ENCODE results near the gene UCKL1.
A peak's percentile ranks its signal among the peaks of the same experiment; 100 is the strongest.

Gene UCKL1

DNA sequence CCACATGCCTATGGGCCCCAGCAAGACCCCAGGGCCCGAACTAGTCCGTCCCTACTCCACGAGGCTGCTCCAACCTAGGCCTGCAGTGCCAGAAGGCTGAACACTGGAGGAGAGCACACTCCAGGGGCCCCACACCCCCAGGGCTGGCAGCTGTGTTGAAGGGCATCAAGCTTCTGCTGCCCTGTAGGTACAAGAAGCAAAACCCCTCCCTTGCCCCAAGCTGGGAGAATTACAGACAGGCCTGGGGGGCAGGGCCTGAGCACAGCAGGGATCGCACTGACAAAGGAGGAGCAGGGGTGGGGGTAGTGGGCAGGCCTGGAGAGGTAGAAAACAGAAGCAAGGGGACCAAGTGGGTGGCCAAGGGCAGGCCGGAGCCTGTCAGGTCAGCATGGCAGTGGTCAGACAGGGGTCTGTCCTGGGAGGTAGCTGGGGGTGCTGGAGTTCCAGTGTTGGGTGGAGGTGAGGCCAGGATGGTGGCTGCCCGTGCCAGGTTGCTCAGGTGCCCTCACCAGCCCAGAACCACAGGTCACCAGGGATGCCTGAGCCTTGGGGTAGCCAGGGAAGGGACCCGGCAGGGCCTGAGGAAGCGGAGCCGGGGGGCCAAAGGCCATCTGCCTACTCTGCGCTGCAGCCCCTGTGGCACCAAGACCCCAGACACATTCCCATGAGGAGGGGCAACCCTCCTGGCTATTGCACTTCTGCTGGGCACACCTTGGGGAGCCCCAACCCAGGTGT lies 2.9 kb upstream of the UCKL1 start:
- no peak for DNase-seq

DNA sequence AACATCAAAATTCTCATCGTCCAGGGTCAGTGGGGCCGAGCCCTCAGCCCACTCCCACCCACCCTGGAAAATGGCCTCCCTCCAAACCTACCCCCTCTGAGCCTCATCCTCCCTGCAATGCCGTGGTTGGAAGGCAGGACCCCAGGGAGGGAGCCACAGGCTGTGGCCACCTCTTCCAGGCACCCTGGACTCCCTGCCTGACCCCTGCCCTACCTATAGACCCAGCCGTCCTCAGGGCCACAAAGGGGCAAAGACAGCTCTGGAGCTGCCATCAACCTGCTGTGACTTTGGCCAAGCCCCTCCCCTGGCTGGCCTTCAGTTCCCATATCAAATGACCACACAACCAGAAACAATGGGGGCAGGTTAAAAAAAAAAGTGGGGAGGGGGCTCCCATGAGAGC lies 2.3 kb upstream of the UCKL1 start:
- DNase-seq, result no peak

DNA sequence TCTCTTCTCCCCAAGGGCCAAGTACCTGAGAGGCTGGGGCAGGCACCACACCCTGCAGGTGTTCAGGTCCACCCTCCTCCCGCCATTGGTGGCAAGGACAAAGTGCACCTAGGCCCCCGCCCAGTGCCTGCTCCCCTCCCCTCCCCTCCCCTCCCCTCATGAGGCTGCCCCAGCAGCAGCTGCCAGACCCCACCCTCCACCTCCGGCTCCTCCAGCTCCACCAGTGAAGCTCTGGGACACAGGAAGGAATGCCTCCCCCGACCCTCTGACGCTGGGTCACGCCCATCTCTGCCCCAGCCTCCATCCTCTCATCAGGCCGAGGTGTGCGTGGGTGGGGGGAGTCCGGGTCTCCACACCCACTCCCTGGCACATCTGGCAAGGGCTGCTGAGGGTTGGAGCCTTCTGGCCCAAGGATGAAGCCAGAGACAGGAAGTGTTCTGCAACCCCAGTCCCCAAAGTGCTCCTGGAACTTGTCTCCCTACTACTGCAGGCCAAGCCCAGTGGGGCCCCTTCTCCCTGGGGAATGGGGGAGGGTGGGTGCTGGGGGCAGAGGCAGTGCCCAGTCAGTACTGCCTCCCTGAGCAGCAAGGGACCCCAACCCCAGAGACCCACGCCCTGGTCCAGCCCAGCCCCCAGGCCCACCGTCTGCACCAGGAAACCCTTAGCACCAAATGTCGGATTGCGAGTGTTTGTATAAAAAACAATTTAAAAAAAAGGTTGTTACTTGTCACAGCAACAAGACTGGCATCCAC lies 1.6 kb upstream of the UCKL1 start:
- peak in 1 of 2 experiments; percentile 57 for DNase-seq

DNA sequence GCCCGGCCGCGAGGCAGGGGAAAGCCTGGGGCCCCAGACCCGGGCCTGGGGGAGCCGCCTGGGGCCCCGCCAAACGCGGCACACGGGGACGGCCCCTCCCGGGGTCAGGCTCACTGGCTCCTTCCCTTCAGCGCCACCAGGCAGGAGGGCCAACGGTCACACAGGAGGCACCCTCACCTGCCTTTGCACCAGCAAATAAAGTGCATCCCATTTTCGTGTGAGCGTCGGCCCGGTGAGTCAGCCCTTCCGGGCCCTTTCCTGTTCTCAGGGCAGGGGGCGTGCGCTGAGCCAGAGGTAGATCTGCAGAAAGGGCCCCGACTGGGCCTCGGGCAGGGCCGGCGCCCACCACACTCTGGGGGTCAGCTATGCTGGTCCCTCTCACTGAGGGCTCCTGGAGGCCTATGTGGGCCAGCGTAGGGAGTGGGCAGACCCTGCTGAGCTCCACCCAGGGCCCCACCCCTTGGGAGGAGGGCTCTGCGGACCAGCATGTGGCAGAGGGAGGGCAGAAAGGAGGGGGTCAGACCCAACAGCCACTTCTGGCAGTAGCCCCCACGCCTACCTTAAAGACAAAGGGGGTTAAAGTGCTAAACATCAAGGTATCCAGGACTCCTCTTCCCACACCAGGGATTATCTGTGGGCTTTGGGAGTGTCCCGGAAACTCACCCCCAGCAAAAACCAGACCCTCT lies 931 bp upstream of the UCKL1 start:
- DNase-seq, result peak; percentile 33 to 72

DNA sequence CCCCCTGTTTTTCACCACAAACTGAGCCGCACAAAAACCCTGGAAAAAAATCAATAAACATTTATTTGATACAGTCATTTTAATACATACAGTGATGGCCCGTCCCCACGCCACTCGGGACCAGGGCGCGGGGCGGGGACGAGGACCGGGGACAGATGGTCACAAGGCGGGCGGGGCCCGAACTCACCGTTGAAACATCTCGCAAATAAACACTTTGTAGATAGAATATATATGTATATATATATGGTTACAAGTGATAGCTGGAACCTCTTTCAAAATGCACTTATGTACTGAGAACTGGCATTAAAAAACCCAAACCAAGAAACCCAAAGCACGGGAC lies 418 bp upstream of the UCKL1 start:
- DNase-seq, result no peak

DNA sequence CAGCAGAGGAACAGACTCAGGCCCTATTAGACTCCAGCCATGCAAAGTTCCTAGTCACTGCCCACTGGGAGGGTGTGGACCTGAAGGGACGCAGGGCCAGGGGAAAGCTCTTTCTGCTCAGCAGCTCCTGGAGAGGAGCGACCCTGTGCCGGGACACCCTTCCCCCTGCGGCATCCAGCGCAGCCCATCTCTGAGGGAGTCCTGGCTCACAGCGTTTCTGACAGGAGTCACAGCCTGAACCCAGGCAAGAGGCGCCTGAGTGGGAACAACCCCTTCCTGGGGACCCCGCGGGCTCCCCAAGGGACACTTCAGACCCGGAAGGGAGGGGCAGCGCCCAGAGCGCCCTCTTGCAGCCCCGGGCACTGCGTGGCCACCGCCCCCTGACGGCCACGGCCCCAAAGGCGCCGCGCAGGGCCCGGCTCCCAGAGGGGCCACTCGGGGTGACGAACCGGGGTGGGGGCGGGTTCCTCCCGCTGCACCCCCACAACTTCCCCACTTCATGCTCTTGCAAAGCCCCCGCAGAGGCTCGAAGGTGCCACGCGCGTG lies 862 bp downstream of the UCKL1 start:
- peak in 1 of 2 experiments; percentile 40 for DNase-seq

DNA sequence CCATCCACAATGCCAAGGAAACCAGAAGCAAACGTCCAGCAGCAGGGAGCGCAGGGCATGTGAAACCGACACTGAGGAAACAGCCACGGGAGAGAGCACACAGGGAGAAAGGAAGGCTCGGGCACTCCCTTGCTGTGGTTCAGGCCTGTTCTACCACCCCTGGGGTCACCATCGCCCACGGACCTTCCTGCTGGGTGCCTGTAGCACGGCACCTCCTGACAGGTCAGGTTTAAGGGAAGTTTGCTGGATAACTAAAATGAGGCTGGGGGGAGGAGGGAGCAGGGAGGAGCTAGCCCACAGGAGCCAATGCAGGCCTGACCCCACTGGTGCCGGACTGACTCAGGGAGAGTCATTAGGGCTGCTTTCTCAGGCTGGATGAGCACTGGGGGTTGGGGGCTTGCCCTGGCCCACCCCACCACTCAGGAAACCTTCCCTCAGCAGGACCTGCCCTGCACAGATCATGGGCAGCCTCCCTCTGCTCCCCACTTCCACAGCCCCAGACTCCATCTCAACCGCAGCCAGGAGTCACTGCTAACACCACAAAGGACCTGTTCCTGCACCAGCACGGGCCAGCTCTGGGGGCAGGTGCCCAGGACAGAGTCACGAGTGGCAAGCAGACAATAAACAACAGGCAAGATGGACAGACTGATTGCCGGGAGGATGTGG lies 2.3 kb downstream of the UCKL1 start:
- no peak for DNase-seq

DNA sequence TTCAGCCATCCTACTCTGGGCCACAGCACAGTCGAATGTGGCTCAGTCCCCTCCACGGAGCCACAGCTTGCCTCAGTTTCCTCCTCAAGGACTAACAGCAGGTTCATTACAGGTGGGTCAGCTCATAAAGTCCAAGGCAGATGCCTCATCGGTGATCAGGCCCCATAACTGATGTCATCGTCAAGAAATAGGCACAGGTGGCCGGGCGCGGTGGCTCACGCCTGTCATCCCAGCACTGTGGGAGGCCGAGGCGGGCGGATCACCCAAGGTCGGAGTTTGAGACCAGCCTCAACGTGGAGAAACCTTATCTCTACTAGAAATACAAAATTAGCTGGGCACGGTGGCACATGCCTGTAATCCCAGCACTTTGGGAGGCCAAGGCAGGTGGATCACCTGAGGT lies 3.4 kb downstream of the UCKL1 start:
- no peak for DNase-seq

DNA sequence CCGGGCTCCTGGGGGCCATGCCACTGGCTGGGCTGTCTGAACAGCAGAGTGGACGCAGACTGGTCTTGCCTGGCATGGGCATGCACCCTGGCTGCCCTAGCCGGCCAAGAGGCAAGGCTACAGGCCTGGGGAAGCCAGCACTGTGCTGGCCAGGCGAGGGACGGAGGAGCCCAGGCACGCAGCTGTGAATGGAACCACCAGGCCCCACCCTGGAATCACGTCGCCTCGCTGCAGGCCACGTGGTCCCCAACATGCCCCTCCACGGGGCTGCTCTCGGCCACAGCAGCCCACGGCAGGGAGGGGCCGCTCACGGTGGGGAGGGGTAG lies 4.0 kb downstream of the UCKL1 start:
- no peak for DNase-seq

DNA sequence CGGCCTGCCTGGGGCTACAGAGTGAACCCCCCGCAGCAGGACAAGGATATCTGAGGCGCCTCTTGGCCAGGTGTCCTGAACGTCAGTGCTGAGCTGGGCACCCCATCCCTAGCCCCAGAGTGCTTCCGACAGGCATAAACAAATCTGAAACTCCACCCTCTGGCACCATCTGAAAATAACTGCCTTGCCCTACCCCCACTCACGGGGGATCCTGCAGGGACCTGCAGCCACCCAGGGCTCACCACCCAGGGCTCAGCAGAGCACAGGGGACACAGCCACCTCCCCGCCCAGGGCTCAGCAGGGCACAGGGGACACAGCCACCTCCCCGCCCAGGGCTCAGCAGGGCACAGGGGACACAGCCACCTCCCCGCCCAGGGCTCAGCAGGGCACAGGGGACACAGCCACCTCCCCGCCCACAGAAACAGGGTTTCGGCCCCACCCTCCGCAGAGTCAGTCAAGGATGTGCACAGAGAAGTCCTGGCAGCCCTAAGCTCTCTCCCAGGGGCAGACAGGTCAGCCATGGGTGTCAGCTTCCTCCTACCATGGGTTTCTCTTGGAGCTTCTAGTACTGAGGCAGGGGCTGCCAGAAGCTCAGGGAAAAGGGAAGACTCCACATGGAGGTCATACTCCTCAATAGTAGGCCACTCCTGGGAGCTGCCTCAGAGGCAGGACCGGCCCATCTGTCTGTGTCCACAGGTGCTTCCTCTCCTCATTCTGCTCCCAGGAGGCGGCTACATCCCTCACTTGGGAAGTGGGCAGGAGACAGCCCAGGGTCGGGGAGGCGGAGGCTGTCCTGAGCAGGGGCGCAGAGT lies 4.6 kb downstream of the UCKL1 start:
- DNase-seq, result no peak

DNA sequence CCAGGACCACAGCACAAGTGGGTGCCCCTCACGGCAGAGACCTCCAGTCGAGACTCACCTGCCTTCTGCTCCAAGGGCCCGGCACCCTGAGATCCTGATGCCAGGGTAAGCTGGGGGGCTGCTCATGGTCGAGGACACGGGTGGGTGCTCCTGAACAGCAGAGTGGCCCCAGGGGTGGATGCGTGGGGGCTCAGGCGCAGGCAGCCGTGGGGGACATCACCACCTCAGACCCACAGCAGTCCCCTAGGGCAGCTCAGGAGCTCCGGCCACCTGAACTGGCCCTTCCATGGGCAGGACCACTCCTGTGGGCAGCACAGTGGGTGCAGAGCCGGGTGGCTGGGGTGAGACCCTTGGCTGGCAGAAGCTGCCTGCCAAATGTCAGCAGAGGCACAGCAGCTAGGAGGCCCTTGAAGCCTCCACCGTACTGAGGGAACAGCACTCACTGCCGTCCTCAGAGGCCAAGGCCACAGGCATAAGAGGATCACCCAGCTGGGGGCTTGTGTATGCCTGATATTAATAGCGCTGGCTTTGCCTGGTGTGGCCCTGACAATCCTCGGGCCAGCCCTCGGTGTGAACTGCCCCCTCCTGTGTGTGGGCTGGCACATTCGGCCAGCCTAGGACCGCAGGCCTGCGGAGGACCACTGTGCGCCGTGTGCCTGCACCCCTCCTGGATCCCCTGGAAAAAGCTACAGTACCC lies 5.4 kb downstream of the UCKL1 start:
- no peak for DNase-seq

DNA sequence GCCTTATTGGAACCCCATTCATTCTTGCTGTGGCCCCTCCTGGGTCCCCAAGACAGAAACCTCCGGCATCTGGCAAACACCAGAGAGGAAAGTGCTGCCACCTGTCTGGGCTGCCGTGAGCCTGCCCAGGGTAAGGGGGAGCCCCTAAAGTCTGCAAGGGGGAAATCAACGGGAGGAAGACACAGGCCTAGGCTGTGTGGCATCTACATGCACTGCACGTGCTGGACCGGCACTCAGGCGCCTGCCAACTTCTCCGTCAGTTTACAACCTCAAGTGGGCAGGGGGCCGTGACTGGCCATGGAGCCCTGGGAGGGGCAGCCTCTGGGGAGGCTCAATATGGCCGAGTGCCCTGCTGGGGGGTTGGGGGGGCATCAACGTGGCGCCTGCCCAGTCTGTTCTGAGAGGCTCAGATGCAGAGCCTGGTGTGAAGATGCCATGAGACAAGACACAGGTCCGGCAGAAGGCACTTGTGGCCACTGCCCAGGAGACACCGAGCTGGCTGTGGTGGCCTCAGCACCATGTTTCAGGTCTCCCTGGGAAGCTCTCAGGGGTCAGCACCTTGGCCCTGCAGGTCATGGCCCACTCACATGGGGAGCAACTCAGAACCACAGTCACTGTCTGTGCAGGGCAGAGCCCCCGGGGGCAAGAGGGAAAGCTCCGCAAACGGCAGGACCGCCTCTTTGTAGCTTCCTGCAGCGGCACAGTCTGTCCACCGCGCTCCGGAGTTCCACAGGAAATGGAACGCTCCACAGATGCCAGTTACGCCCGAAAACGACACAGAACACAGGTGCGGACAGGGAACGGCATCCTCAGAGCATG lies 8.4 kb downstream of the UCKL1 start:
- peak in 1 of 2 experiments; percentile 55 for DNase-seq

DNA sequence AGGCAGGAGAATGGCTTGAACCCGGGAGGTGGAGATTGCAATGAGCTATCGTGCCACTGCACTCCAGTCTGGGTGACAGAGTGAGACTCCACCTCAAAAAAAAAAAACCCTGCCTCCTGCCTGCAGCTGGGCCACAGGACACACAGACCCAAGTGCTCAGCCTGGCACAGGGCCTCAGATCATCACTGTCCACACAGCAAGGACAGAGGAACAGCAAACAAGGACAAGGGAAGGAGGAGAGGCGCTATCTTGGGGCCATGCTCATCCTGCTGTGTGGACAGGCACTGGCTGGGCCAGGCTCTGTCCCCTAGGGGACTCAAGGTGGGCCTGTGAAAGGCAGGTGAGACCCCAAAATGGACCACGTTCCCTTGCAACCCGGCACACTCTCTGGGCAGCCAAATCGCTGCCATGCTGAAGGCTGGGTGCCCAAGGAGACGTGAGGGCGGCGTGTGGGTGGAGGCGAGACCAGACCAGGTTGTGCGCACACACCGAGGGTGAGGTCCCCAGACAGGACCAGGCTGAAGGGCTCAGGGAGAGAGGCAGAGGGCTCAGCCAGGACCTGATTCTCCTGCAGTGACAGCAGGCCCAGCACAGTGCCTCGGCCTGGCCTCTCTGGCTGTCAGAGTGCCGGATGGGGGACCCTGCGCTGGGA lies 9.1 kb downstream of the UCKL1 start:
- no peak for DNase-seq

DNA sequence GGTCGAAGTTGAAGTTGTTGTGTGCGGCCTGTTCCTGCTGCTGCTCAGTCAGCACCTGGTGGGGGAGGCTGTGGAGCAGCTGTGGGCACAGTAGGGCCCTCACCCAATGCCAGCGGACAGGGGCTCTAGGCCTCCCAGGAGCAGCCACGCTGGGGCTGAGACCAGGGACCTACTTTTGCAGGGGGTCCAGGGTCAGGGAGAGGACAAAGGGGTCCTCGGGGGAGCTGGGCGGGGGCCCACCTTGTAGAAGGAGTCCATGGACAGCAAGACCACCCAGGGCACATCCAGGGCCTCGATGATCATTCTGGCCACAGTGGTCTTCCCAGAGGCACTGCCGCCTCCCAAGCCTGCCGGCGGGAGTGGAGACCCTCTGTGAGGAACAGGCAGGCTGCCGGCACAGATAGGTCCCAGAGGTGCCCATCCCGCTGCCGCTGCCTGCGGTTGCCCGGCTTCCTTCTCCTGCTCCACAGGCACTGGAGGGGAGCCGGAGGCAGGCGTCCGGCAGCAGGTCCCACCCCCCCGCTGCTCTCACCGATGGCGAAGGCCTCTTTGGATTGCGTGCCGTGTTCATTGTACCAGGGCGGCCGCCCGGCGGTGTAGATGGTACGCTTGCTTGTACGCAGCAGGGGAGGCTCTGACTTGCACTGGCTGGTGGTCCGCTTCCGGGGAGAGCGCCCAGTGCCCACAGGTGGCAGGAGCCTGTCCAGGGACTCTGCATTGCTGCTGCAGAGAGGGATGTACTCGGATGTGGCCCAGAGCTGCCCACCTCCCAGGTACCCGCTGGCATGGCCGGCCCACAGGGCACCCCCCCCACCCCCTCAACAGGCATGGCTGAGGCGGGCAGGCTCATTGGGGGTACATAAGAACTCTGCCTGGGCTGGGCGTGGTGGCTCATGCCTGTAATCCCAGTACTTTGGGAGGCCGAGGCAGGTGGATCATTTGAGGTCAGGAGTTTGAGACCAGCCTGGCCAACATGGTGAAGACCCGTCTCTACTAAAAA lies 10.0 kb downstream of the UCKL1 start:
- DNase-seq, result no peak

DNA sequence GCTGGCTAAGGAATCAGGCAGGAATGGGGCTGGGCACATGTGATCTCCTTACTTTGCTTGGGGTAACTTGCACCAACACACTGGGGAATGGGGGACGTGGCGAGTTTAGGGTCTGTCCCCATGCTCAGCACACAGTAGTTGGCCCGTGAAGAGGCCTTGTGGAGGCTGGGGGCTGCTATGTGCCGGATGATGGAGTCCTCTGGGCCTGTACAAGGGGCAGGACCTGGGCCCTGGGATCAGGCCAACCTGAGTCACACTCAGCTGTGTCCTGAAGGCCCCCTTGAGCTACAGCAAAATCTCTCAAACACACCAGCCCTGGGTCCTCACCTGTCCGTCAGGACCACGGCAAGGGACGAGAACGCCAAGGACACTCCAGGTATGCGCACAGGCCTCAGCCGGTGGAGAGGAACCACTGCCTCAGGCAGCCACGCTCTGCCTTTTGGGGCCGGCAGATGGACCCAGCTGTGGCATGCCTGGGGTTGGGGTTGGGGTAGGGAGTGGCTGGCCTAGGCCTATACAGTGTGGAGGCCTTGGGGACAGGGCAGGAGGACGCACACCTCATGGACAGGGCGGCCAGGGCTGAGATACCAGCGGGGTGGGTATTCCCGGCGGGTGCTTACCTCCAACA lies 11.1 kb downstream of the UCKL1 start:
- no peak for DNase-seq

DNA sequence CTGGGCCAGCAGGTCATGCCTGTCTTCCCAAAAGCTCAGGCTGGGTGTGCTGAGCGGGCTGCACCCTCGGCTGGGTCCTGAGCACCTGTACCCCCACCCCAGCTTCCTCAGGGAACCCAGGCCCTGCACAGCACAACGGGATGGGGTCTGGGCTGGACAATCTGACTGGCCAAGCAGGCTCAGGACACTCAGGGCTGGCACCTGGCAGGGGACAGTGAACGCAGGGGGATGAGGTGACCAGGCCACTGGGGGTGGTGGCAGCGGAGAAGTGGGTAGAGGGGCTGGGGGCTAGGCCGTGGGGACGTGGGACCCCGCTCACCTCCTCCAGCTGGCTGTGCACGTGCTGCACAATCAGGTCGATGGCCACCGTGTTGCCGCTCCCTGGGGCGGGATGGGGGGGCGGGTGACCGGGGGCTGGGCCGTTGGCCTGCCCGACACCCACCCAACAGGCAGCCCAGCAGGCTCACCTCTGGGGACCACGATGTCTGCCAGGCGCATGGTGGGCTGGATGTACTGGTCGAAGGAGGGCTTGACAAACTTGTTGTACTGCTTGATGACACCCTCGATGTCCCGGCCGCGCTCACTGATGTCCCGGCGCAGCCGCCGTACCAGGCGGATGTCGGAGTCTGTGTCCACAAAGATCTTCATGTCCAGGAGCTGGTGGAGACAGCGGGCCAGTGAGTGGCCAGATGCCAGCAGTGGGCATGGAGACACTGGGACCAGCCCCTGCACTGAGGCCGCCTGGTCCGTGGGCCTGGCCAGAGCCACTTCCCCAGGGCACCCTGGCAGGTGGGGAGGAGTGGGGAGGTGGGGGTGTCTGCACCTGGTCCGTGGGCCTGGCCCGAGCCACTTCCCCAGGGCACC lies 11.9 kb downstream of the UCKL1 start:
- DNase-seq, result no peak

DNA sequence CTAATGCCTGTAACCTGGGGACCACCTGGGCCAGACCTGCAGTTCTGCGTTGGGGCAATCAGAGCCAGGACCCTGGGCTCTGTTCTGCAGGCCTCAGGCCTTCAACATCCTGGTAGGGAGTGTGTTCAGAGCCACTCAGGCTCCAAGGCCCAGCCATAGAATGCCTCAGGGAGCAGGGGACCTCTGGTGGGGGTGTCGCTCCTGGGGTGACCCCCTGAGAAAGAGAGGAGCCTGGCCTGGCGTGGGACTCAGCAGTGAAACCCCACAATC lies 12.5 kb downstream of the UCKL1 start:
- DNase-seq, result no peak
